Right ventricle myocardium inferior (tissue), 1 donor: ENCODE measurements around the gene ARMH3. TPM values are rescaled to one million over a fixed set of nuclear protein-coding genes. Genes with fewer than 3 reads are reported as not detected.

Experiments used
- total RNA-seq: library from RNA; stranded (reverse); fragmentation: NEBNext Ultra II Directional; extraction: Animal tissue kit (Norgen Biotek cat#: 25700); gene quantifications from one replicate; pipeline ENCODE4 v1.2.1, GENCODE V29; 2021
- donor health status: DM: no; HTN: yes; CAD: no; lungs with severe emphysema.

ARMH3 gene
- total RNA-seq, 1 donor from 2014 or later: 51.9 TPM

Other genes with a start within 250 kb of the ARMH3 start
- gene OGA, start 237.7 kb downstream of the ARMH3 start, total RNA-seq: 79.2 TPM
- 409 TPM for gene KCNIP2, start 212.4 kb downstream of the ARMH3 start, total RNA-seq
- gene HPS6, start 9.2 kb upstream of the ARMH3 start, total RNA-seq: 11.0 TPM
- 56.5 TPM for gene LDB1, start 64.2 kb upstream of the ARMH3 start, total RNA-seq
- gene PPRC1, start 76.9 kb upstream of the ARMH3 start, total RNA-seq: 14.3 TPM
- gene NOLC1, start 96.2 kb upstream of the ARMH3 start, total RNA-seq: 25.8 TPM
- gene ELOVL3, start 170.1 kb upstream of the ARMH3 start, total RNA-seq: not detected
- gene PITX3, start 185.3 kb upstream of the ARMH3 start, total RNA-seq: 1.8 TPM
- gene GBF1, start 189.4 kb upstream of the ARMH3 start, total RNA-seq: 44.0 TPM